SW480 (cell line): Measurements from ENCODE around the gene GPC1.

Experiments
- DNase-seq: peaks from one replicate; pipeline ENCODE4 v3.0.0-alpha.2; 2016; ENCODE audit warnings: low spot score

The GPC1 gene

GRCh38 chr2:240430595-240430994, 4.9 kb upstream of the GPC1 start:
- DNase-seq, result no peak

- DNase-seq, result no peak
Measured at GRCh38 chr2:240431271-240431660, 4.2 kb upstream of the GPC1 start.

GRCh38 chr2:240431661-240432424, 3.6 kb upstream of the GPC1 start:
- no peak for DNase-seq

- no peak for DNase-seq
Measured at GRCh38 chr2:240432430-240432819, 3.0 kb upstream of the GPC1 start.

- DNase-seq, result no peak
Measured at GRCh38 chr2:240432820-240433801, 2.4 kb upstream of the GPC1 start.

GRCh38 chr2:240433973-240434727, 1.3 kb upstream of the GPC1 start:
- DNase-seq, result peak; percentile 46

GRCh38 chr2:240434728-240435456, 571 bp upstream of the GPC1 start:
- DNase-seq, result peak; percentile 72

GRCh38 chr2:240435948-240436682, 652 bp downstream of the GPC1 start:
- DNase-seq, result no peak

- DNase-seq, result no peak
Measured at GRCh38 chr2:240436683-240437550, 1.5 kb downstream of the GPC1 start.

GRCh38 chr2:240437551-240437860, 2.0 kb downstream of the GPC1 start:
- DNase-seq, result no peak

- peak; percentile 55 for DNase-seq
Measured at GRCh38 chr2:240437861-240438809, 2.7 kb downstream of the GPC1 start.

GRCh38 chr2:240438810-240439697, 3.6 kb downstream of the GPC1 start:
- no peak for DNase-seq

GRCh38 chr2:240439698-240440151, 4.3 kb downstream of the GPC1 start:
- no peak for DNase-seq

GRCh38 chr2:240440251-240440650, 4.8 kb downstream of the GPC1 start:
- no peak for DNase-seq

- no peak for DNase-seq
Measured at GRCh38 chr2:240440704-240441320, 5.3 kb downstream of the GPC1 start.

GRCh38 chr2:240441326-240441992, 6.0 kb downstream of the GPC1 start:
- DNase-seq, result no peak

GRCh38 chr2:240441993-240442411, 6.5 kb downstream of the GPC1 start:
- no peak for DNase-seq
